PC-9 (cell line): ENCODE results near the gene LIN54.

Source experiments
- EZH2 ChIP-seq: fragments of 200-600 bp; sonication (generic); IDR thresholded peaks from 2 replicates; pipeline ENCODE4 v1.8.0; 2017; ENCODE audit warnings: antibody characterized with exemption, low read depth
- TF ChIP-seq, protein P1 (sequence below): fragments of 200-600 bp; sonication (generic); conservative IDR thresholded peaks from 2 replicates; pipeline ENCODE4 v1.6.1; 2017; ENCODE audit warnings: mixed run types, antibody characterized with exemption, mild to moderate bottlenecking, moderate library complexity

- TF ChIP-seq, protein P1, sequence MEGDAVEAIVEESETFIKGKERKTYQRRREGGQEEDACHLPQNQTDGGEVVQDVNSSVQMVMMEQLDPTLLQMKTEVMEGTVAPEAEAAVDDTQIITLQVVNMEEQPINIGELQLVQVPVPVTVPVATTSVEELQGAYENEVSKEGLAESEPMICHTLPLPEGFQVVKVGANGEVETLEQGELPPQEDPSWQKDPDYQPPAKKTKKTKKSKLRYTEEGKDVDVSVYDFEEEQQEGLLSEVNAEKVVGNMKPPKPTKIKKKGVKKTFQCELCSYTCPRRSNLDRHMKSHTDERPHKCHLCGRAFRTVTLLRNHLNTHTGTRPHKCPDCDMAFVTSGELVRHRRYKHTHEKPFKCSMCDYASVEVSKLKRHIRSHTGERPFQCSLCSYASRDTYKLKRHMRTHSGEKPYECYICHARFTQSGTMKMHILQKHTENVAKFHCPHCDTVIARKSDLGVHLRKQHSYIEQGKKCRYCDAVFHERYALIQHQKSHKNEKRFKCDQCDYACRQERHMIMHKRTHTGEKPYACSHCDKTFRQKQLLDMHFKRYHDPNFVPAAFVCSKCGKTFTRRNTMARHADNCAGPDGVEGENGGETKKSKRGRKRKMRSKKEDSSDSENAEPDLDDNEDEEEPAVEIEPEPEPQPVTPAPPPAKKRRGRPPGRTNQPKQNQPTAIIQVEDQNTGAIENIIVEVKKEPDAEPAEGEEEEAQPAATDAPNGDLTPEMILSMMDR: no peak
- no peak for TF ChIP-seq EZH2
Observed at GRCh38 chr4:83013902-83014301, 3.3 kb upstream of the LIN54 start.
